Suprapubic skin (tissue), 3 donors: ENCODE results near the gene GZF1.

Experiments used
- CTCF ChIP-seq, 2 donors: fragments of 200-600 bp in 1 of 2; fragments of 450-650 bp in 1 of 2; sonication (generic) in 1 of 2; IDR thresholded peaks; one replicate each; pipeline ENCODE4 v1.5.1; 2016 to 2019; ENCODE audit warnings: antibody characterized with exemption in 2 of 2, mild to moderate bottlenecking in 1 of 2, moderate library complexity in 1 of 2
- POLR2A ChIP-seq, 2 donors: fragments of 450-650 bp; IDR thresholded peaks; one replicate each; pipeline ENCODE4 v1.6.1; 2017; ENCODE audit warnings: antibody characterized with exemption in 2 of 2, mild to moderate bottlenecking in 2 of 2, moderate library complexity in 2 of 2

GRCh38 chr20:23404196-23404595 lies 42.2 kb downstream of the GZF1 start:
- TF ChIP-seq POLR2A (IDR thresholded peaks at IDR 0.05) (no peak), CTCF (IDR thresholded peaks at IDR 0.05) (no peak)
